Measurements from ENCODE around the gene ATP7B. TPM values are rescaled to one million over a fixed set of nuclear protein-coding genes. Genes with fewer than 3 reads are reported as not detected.

Gene ATP7B
- total and polyA plus RNA-seq, 4 donors, result 0.75 to 9.8 (median 6.4) TPM

DNA sequence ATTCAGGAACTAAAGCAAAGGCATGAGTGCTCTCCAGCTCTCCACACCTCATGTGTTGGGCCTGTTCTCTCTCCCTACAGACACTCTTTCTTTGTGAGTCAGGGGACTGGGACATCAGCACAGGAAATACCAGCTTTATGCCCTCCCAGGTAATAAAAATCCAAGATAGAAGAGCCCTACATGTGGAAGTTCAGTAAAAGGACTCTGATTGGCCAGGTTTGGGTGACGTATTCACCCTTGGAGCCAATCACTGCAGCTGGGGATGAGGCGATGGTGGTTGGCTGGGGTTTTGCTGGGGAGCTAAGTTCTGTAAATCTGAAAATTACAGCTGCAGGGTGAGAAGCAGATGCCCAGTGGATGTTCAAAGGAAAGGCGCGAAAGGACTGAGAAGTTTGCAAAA is 117.0 kb downstream of the ATP7B start:
- DNase-seq, result no peak
- intact Hi-C loops (cut with DNase I), result no loop called here
- no peak overlapping the region for H3K4me3 ChIP-seq (ENCODE audit: low read length in 2 of 2)
- H3K27ac ChIP-seq (ENCODE audit: low read depth in 1 of 2, low read length in 2 of 2), result no peak overlapping the region
- peaks cover 0 to 2% of the 10 kb centered on the region in 2 donors for H3K36me3 ChIP-seq (ENCODE audit: control insufficient read depth in 1 of 2, insufficient read depth in 2 of 2, low read length in 1 of 2)
- H3K9me3 ChIP-seq (ENCODE audit: control insufficient read depth, low read length), result no peaks in the 10 kb centered on the region
- ATAC-seq (ENCODE audit: low FRiP score), result no peak
- no peaks in the 10 kb centered on the region for H3K4me1 ChIP-seq (ENCODE audit: control insufficient read depth in 1 of 2, insufficient read depth in 2 of 2, low read length in 2 of 2)
- 92 to 95% methylated on average over 4 of the region's 4 CpGs for WGBS, 2 donors
- H3K27me3 ChIP-seq (ENCODE audit: control insufficient read depth in 1 of 2, insufficient read depth in 2 of 2, low read length in 1 of 2), result no peaks in the 10 kb centered on the region

DNA sequence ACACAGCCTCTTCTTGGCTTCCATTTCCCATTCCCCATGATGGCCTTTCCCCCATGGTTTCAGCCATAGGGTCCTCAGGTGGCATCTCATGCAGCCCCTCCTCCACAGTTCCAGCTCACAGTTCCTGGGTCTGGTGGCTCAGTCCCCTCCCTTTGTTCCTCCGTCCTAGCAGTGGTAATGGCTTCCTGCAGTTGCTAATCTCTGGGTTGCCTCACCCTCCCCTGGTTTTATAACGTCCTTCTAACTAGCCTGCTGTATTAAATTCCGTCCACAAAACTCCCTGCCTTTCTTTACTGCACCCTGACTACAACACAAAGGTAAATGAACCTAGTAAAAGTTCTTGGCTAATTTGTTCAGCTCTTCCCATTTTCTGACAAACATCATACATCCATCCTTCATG is 118.6 kb downstream of the ATP7B start:
- no peak overlapping the region for H3K4me3 ChIP-seq (ENCODE audit: low read length in 2 of 2)
- peaks cover 0 to 2% of the 10 kb centered on the region in 2 donors for H3K36me3 ChIP-seq (ENCODE audit: control insufficient read depth in 1 of 2, insufficient read depth in 2 of 2, low read length in 1 of 2)
- ATAC-seq (ENCODE audit: low FRiP score) (no peak), DNase-seq (no peak)
- 85 to 88% methylated on average over 3 of the region's 3 CpGs for WGBS, 2 donors
- no peak overlapping the region for H3K27ac ChIP-seq (ENCODE audit: low read depth in 1 of 2, low read length in 2 of 2)
- H3K9me3 ChIP-seq (ENCODE audit: control insufficient read depth, low read length), result no peaks in the 10 kb centered on the region
- H3K4me1 ChIP-seq (ENCODE audit: control insufficient read depth in 1 of 2, insufficient read depth in 2 of 2, low read length in 2 of 2), result no peaks in the 10 kb centered on the region
- intact Hi-C loops (cut with DNase I), result no loop called here
- no peaks in the 10 kb centered on the region for H3K27me3 ChIP-seq (ENCODE audit: control insufficient read depth in 1 of 2, insufficient read depth in 2 of 2, low read length in 1 of 2)

DNA sequence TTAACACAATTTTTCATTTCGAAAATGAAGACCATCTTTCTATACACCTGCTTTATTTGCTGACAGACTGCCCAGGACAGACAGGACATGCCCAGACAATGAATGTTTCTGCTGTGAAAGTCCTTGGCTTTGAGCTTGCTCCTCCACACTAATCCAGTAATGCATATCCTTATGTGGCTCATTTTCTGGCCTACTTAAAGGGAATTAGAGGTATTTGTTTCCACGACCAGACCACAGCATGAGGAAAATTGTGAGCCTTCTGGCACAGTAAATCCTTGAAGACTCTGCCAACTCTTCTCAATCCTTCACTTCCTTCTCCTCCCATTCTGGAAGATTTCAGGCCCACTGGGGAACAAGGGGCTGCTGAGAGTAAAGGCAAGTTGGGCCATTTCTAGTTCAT is 123.8 kb downstream of the ATP7B start:
- H3K4me3 ChIP-seq (ENCODE audit: low read length in 2 of 2), result no peak overlapping the region
- no peaks in the 10 kb centered on the region for H3K36me3 ChIP-seq (ENCODE audit: control insufficient read depth in 1 of 2, insufficient read depth in 2 of 2, low read length in 1 of 2)
- ATAC-seq (ENCODE audit: low FRiP score) (no peak), DNase-seq (no peak)
- H3K27ac ChIP-seq (ENCODE audit: low read depth in 1 of 2, low read length in 2 of 2), result no peak overlapping the region
- H3K4me1 ChIP-seq (ENCODE audit: control insufficient read depth in 1 of 2, insufficient read depth in 2 of 2, low read length in 2 of 2), result no peaks in the 10 kb centered on the region
- H3K27me3 ChIP-seq (ENCODE audit: control insufficient read depth in 1 of 2, insufficient read depth in 2 of 2, low read length in 1 of 2), result no peaks in the 10 kb centered on the region
- WGBS, 2 donors, result 67 to 73% methylated on average over 2 of the region's 2 CpGs
- H3K9me3 ChIP-seq (ENCODE audit: control insufficient read depth, low read length), result no peaks in the 10 kb centered on the region
- intact Hi-C loops (cut with DNase I), result no loop called here

DNA sequence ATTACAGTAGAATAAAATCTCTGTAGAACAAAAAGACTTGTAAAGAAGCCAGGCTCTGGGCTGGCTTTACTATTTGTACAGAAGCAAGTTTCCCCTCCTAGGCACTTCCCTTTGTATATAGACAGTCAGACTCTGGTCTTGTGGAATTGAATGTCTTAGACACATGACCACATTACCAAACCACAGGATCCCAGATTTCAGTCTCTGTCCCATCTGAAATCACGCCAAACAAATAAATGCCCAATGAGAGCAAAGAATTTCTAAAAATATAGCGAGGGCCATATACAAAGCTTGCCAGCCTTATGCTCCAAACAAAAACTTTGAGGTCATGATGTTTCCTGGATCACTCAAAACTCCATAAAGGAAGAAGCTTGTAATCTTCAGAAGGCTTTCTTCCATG is 125.6 kb downstream of the ATP7B start:
- Histone ChIP-seq H3K9me3 (ENCODE audit: control insufficient read depth, low read length) (no peaks in the 10 kb centered on the region), H3K4me1 (ENCODE audit: control insufficient read depth in 1 of 2, insufficient read depth in 2 of 2, low read length in 2 of 2) (no peaks in the 10 kb centered on the region), H3K4me3 (ENCODE audit: low read length in 2 of 2) (no peak overlapping the region), H3K27me3 (ENCODE audit: control insufficient read depth in 1 of 2, insufficient read depth in 2 of 2, low read length in 1 of 2) (no peaks in the 10 kb centered on the region), H3K27ac (ENCODE audit: low read depth in 1 of 2, low read length in 2 of 2) (no peak overlapping the region), H3K36me3 (ENCODE audit: control insufficient read depth in 1 of 2, insufficient read depth in 2 of 2, low read length in 1 of 2) (no peaks in the 10 kb centered on the region)
- DNase-seq, result no peak
- WGBS, 2 donors, result 86 to 91% methylated on average over 2 of the region's 2 CpGs
- ATAC-seq (ENCODE audit: low FRiP score), result no peak
- intact Hi-C loops (cut with DNase I), result no loop called here

DNA sequence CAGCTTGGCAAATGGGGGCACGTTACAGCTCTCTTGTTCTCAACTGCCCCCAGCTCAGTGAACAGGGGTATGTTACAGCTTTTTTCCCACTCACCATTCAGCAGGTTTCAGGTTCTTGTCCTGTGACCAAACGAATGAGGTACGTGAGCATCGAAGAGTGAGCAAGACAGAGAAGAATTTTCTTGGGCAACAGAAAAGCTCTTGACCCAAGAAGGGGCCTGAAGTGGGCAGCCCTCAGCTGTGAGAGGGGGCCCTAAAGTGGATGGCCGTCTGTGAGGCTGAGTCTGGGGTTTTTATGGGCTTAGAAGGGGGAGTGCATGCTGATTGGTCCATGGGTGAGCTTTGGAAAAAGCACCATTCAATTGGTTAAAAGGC is 128.0 kb downstream of the ATP7B start:
- intact Hi-C loops (cut with DNase I), result no loop called here
- Histone ChIP-seq H3K9me3 (ENCODE audit: control insufficient read depth, low read length) (no peaks in the 10 kb centered on the region), H3K4me1 (ENCODE audit: control insufficient read depth in 1 of 2, insufficient read depth in 2 of 2, low read length in 2 of 2) (no peaks in the 10 kb centered on the region), H3K27ac (ENCODE audit: low read depth in 1 of 2, low read length in 2 of 2) (no peak overlapping the region), H3K27me3 (ENCODE audit: control insufficient read depth in 1 of 2, insufficient read depth in 2 of 2, low read length in 1 of 2) (no peaks in the 10 kb centered on the region), H3K36me3 (ENCODE audit: control insufficient read depth in 1 of 2, insufficient read depth in 2 of 2, low read length in 1 of 2) (no peaks in the 10 kb centered on the region), H3K4me3 (ENCODE audit: low read length in 2 of 2) (no peak overlapping the region)
- no peak for DNase-seq
- no peak for ATAC-seq (ENCODE audit: low FRiP score)
- 71 to 74% methylated on average over 5 of the region's 5 CpGs for WGBS, 2 donors

Other genes starting within 250 kb of the ATP7B start
- gene DHRS12, start 207.3 kb downstream of the ATP7B start, total RNA-seq, result 10 to 100 TPM; 11.8 to 13.5 TPM
- 10 to 100 TPM; 15.4 to 23.5 TPM for gene DHRS12, start 207.3 kb downstream of the ATP7B start, polyA plus RNA-seq
- gene TMEM272, start 166.3 kb downstream of the ATP7B start, total RNA-seq, result under 1 TPM; 0.16 to 0.57 TPM
- under 1 TPM in 1 of 2 donors, not detected in 1; 0.03 TPM for gene TMEM272, start 166.3 kb downstream of the ATP7B start, polyA plus RNA-seq
- gene CCDC70, start 149.5 kb downstream of the ATP7B start, total RNA-seq, result not detected
- not detected for gene CCDC70, start 149.5 kb downstream of the ATP7B start, polyA plus RNA-seq
- gene ALG11, start 948 bp upstream of the ATP7B start, total RNA-seq, result 10 to 100 TPM; 29.9 to 32.5 TPM
- gene ALG11, start 948 bp upstream of the ATP7B start, polyA plus RNA-seq, result 1 to 10 TPM; 7.1 to 7.6 TPM
- gene UTP14C, start 13.2 kb upstream of the ATP7B start, total RNA-seq, result 10 to 100 TPM; 14.5 to 18.0 TPM
- gene UTP14C, start 13.2 kb upstream of the ATP7B start, polyA plus RNA-seq, result 1 to 10 TPM; 4.4 to 8.2 TPM
- gene NEK5, start 117.6 kb upstream of the ATP7B start, total RNA-seq, result 1 to 10 TPM in 1 of 2 donors, under 1 TPM in 1; 0.58 to 1.4 TPM
- under 1 TPM in 1 of 2 donors, not detected in 1; 0.15 TPM for gene NEK5, start 117.6 kb upstream of the ATP7B start, polyA plus RNA-seq
- gene NEK3, start 148.1 kb upstream of the ATP7B start, total RNA-seq, result 10 to 100 TPM; 14.0 to 23.7 TPM
- gene NEK3, start 148.1 kb upstream of the ATP7B start, polyA plus RNA-seq, result 10 to 100 TPM in 1 of 2 donors, 1 to 10 TPM in 1; 4.9 to 70.0 TPM